SJSA1 (cell line): ENCODE results near the gene ZG16B. TPM values are rescaled to one million over a fixed set of nuclear protein-coding genes. Genes with fewer than 3 reads are reported as not detected.

Experiments used
- DNase-seq, 2 experiments: peaks; one replicate each; pipeline ENCODE4 v3.0.0-alpha.2; 2015 to 2020; ENCODE audit warnings: low spot score in 2 of 2, low read depth in 1 of 2
- H3K27ac ChIP-seq: fragments of 250-450 bp; sonication (Bioruptor Pico); 2 replicates; pipeline ENCODE4 v1.5.1; 2020; ENCODE audit warnings: mild to moderate bottlenecking, moderate library complexity
- H3K27me3 ChIP-seq: fragments of 250-450 bp; sonication (Bioruptor Pico); replicated peaks from 2 replicates; pipeline ENCODE4 v1.5.1; 2020; ENCODE audit warnings: mild to moderate bottlenecking, moderate library complexity
- H3K36me3 ChIP-seq: fragments of 250-450 bp; sonication (Bioruptor Pico); 2 replicates; pipeline ENCODE4 v1.5.1; 2020; ENCODE audit warnings: mild to moderate bottlenecking
- H3K4me1 ChIP-seq: fragments of 250-450 bp; sonication (Bioruptor Pico); replicated peaks from 2 replicates; pipeline ENCODE4 v1.6.1; 2021; ENCODE audit warnings: mild to moderate bottlenecking
- H3K4me3 ChIP-seq: fragments of 250-450 bp; sonication (Bioruptor Pico); 2 replicates; pipeline ENCODE4 v1.5.1; 2020; ENCODE audit warnings: mild to moderate bottlenecking
- H3K9me3 ChIP-seq: fragments of 250-450 bp; sonication (Bioruptor Pico); replicated peaks from 2 replicates; pipeline ENCODE4 v1.5.1; 2020; ENCODE audit warnings: mild to moderate bottlenecking
- total RNA-seq: library from RNA; depleted of rRNA; stranded (reverse); fragments of >200 nt; shearing (Covaris generic); gene quantifications from 2 replicates; pipeline ENCODE4 v1.2.3, GENCODE V29; 2014

Gene ZG16B
- total RNA-seq, 1 experiment from 2014 or later: 0.11 TPM

DNA sequence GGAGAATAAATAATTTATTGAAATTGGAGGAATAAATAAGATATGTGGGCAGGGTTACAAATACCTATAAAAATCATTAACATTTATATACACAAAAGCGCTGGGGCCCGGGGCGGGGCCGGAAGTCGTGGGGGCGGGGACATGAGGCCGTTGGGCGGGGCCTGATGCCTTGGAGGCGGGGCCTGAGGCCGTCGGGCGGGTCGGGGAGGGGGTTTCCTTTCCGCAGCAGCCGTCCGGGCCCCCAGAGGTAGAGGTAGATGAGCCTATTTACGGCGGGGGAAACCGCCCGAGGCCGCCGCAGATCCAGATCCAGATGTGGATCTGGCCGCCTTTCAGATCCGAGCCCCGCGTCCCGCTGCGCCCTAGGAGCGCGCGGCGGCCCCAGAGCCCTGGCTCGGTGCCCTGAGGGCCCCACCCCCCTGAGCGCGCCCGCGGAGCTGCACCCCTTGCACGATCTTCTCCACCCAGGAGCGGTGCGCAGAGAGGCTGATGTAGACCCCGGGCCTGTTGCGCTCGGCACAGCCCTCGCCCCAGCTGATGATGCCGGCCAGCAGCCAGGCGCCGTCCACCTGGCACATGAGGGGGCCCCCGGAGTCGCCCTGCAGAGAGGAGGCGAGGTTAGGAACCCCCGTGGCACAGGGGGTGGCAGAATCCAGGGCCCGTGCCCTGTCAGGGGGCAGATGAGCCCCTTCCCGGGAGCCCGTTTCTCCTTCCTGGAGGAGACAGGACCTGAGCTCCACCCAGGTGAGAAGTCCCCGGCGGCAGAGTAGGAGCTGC lies 22.8 kb downstream of the ZG16B start:
- Histone ChIP-seq H3K27me3 (peaks cover 10% of the 10 kb centered on the region), H3K4me3 (no peak overlapping the region), H3K4me1 (peaks cover 3% of the 10 kb centered on the region; the same call in 1 of the 2 replicates), H3K27ac (no peak overlapping the region), H3K9me3 (peaks cover 9% of the 10 kb centered on the region; the same call in 1 of the 2 replicates), H3K36me3 (no peaks in the 10 kb centered on the region)
- DNase-seq: no peak

DNA sequence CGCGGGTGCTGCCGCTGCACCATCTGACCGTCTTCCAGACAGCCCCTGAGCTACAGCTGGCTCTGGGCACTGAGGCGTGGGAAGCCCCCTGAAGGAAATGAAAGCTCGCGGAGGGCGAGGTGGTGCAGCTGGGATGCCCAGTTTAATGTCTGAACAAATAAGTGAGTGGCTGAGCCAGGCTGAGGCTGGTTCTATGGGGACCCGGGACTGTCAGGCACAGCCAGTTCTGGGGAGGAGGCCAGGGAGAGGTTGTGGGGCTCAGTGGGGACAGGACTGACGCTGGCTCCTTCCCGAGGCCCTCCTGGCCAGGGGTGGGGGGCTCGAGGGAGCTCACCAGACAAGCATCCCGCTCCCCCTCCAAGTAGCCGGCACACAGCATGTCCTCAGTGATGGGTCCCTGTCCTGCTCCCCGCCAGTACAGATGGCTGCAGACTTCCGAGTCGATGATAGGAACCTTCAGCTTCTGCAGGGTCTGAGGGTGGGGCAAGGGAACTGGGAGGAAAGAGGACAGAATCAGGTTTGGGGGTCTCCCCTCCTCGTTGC lies 23.5 kb downstream of the ZG16B start:
- H3K27me3 ChIP-seq: peaks cover 17% of the 10 kb centered on the region
- peaks cover 9% of the 10 kb centered on the region; the same call in 1 of the 2 replicates for H3K9me3 ChIP-seq
- no peak overlapping the region for H3K27ac ChIP-seq
- no peaks in the 10 kb centered on the region for H3K36me3 ChIP-seq
- DNase-seq: no peak
- peaks cover 3% of the 10 kb centered on the region; the same call in 1 of the 2 replicates for H3K4me1 ChIP-seq
- no peak overlapping the region for H3K4me3 ChIP-seq

GRCh38 chr16:2854700-2855309 lies 24.7 kb downstream of the ZG16B start:
- H3K4me3 ChIP-seq: no peak overlapping the region
- H3K27me3 ChIP-seq: peaks cover 18% of the 10 kb centered on the region
- H3K4me1 ChIP-seq: peaks cover 3% of the 10 kb centered on the region; the same call in 1 of the 2 replicates
- no peak overlapping the region for H3K27ac ChIP-seq
- no peaks in the 10 kb centered on the region for H3K36me3 ChIP-seq
- H3K9me3 ChIP-seq: peaks cover 9% of the 10 kb centered on the region; the same call in 1 of the 2 replicates
- no peak for DNase-seq

DNA sequence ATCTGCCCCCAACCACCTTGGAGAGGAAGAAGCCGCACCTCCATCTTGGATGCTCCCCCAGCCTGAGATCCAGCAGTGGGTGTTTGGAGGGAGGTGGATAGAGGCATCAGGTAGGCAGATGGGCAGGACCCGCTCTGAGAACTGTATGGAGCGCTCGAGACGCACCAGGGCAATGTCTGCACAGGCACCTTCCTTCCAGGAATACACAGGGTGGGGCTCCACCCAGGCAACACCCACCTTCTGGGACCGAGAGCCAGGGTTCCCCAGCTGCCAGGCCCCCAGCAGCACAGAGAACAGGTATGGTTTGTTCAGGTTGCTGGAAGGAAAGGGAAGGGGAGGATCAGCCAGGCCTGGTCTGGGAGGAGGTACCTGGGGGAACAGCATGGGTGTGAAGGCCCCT lies 25.4 kb downstream of the ZG16B start:
- Histone ChIP-seq H3K4me3 (no peak overlapping the region), H3K9me3 (peaks cover 9% of the 10 kb centered on the region; the same call in 1 of the 2 replicates), H3K4me1 (peaks cover 3% of the 10 kb centered on the region; the same call in 1 of the 2 replicates), H3K36me3 (no peaks in the 10 kb centered on the region), H3K27ac (no peak overlapping the region), H3K27me3 (peaks cover 18% of the 10 kb centered on the region)
- no peak for DNase-seq

DNA sequence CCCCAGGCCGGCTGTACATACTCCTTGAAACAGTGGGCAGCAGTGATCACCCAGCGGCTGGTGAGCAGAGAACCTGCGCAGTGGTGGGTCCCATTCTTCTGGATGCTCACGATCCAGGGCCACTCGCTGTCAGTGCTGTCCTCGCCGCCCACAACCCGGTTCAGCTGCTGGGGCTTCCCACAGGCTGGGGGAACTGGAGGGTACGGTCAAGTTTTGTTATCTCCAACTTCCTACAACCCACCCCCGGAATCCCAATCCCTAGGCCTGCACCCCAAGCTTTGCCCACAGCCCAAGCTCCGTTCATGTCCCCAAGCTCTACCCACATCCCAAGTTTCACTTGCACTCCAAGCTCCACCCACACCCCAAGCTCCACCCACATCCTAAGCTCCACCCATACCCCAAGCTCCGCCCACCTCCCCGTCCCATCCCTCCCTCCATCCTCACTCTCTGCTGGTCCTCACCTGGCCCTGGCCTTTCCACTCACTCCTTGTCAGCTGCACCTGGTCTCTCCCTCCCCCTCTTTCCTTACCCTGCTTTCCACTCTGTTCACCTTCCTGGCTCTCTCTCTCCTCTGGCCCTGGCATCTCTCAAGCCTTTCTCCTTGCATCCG lies 26.1 kb downstream of the ZG16B start:
- H3K27me3 ChIP-seq: peaks cover 18% of the 10 kb centered on the region
- H3K4me1 ChIP-seq: peaks cover 3% of the 10 kb centered on the region; the same call in 1 of the 2 replicates
- no peaks in the 10 kb centered on the region for H3K36me3 ChIP-seq
- no peak overlapping the region for H3K4me3 ChIP-seq
- H3K27ac ChIP-seq: no peak overlapping the region
- H3K9me3 ChIP-seq: peaks cover 12% of the 10 kb centered on the region
- DNase-seq: no peak

DNA sequence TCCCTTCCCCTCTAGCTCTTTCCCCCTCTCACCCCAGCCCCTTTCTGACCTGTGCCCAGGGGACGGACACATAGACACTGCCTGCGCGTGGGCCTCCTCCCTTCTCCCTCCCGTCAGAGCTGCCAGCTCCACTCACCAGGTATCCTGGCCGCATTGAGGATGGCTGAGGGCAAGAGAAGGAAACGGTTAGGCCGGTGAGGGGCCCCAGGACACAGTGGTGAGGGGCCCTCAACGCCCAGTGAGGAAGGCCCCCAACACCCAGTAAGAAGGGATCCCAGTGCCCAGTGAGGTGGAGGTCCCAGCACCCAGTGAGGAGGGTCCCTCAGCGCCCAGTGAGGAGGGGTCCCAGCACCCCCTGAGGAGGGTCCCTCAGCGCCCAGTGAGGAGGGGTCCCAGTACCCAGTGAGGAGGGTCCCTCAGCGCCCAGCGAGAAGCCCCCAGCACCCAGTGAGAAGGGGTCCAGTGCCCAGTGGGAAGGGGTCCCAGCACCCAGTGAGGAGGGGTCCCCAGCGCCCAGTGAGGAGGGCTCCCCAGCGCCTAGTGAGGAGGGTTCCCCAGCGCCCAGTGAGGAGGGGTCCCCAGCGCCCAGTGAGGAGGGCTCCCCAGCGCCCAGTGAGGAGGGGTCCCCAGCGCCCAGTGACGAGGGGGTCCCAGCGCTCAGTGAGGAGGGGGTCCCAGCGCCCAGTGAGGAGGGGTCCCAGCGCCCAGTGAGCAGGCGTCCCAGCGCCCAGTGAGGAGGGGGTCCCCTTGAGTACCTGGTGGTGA lies 26.8 kb downstream of the ZG16B start:
- Histone ChIP-seq H3K36me3 (no peaks in the 10 kb centered on the region), H3K4me3 (no peak overlapping the region), H3K9me3 (peaks cover 15% of the 10 kb centered on the region), H3K27me3 (peaks cover 18% of the 10 kb centered on the region), H3K27ac (no peak overlapping the region), H3K4me1 (peaks cover 3% of the 10 kb centered on the region; the same call in 1 of the 2 replicates)
- no peak for DNase-seq

DNA sequence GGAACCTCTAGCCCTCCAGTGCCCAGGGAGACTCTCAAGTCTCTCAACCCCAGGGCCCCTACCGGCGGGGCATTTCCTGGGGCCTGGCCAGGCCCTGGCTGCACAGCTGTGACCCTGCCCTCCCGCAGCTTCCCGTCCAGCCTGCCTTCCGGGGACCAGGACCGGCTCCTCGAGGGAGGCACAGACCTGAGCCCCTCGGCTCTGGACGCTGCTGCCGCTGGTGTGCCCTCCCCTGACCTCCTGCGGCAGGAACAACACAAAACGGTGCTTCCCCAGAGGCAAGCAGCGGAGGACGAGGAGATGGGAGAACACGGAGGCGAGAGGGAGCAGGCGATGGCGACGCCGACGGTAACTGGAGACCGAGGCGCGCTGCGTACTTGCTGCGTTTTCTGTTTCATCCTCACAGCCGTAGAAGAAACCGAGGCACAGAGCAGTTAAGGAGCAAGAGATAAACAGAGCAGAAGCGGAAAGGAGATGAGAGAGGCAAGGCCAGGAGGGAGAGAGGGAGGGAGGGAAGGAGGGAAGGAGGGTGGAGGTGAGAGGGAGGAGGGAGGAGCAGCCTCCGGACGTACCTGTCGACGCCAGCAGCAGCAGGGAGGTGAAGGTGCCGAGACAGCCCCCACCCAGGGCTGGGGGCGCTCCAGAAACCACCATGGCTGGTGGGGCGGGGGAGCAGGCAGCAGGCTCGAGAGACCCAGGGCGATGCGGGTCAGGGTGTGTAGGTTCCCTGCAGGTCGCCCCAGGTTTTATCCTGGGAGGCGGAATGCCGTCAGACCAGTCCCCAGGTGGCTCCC lies 27.5 kb downstream of the ZG16B start, which contains the start of gene PRSS22:
PRSS22 (minus strand) TSS at position 720 of the 794 bp plus-strand sequence; CDS start at position 654, 66 bp downstream.
- no peak within 1 kb of the TSS for H3K4me3 ChIP-seq
- DNase-seq: no peak
- no peak within 1 kb of the TSS for H3K27ac ChIP-seq

DNA sequence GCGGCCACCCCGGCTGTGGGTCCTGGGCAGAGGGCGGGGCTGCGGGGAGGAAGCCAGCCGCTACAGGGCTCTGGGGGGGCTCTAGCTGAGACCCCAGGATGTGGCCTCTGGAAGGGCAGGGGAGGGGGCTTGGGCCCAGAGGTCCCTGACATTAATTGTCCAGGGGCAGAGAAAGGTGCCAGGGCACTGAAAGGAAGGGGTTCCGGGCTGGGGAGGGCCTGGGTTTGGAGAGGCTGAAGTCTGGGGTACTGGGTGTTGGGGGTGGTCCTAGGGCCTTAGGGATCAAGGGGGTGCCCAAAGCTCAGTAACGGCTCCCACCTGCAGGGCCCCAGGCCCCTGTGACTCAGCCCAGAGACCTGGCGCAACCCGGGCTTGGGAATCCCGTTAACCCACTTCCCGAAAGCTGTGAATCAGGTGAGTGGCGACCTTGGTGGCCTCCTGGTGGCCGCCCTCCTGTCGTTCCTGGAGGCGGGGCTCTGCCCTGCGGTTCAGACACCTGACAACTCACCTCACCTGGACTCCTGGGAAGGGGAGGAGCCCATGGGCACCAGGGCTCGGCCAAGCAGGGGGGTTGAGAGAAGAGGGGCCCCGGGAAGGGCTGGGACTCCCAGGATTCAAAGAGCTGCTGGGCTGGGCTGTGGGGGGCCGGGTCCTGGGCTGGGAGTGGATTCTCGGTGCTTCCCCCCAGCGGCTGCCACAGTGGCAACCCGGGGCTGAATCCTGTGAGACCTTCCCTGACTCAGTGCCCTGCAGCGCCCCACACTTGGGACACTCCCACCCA lies 28.3 kb downstream of the ZG16B start:
- H3K9me3 ChIP-seq: peaks cover 10% of the 10 kb centered on the region
- H3K27me3 ChIP-seq: peaks cover 18% of the 10 kb centered on the region
- H3K4me1 ChIP-seq: peaks cover 3% of the 10 kb centered on the region; the same call in 1 of the 2 replicates
- no peak overlapping the region for H3K4me3 ChIP-seq
- no peak overlapping the region for H3K27ac ChIP-seq
- DNase-seq: no peak
- H3K36me3 ChIP-seq: no peaks in the 10 kb centered on the region

More for the DNA sequence above, 27.5 kb downstream of the ZG16B start, which contains the start of gene PRSS22:
- peaks cover 15% of the 10 kb centered on the region for H3K9me3 ChIP-seq
- H3K36me3 ChIP-seq: no peaks in the 10 kb centered on the region
- H3K4me1 ChIP-seq: peaks cover 3% of the 10 kb centered on the region; the same call in 1 of the 2 replicates
- peaks cover 18% of the 10 kb centered on the region for H3K27me3 ChIP-seq

DNA sequence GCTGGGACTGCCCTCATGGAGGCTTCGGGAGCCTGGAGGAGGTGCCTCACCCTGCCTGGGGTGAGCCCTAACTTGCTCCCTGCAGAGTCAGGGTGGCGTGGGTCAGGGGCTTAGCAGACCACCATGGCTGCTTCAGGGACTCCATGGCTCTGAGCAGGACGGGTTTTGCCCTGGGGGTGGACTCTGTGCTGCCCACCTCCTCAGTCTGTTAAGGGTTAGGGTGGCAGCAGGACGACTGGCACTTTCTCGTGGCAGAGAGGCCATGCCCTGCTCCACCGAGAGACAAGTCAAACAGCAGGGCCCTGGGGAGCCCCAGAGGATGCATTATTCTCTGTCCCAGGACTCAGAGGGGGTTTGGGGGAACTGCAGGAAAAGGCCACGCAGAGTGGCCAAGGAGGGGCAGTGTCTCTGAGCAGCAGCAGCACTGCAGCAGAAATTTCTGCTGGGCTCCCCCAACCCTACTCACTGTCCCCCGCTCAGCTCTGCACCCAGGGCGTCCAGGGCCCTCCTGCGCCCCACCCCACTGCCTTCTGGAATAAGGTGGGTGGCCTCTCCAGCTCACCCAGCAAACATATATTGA lies 29.7 kb downstream of the ZG16B start:
- peaks cover 18% of the 10 kb centered on the region for H3K27me3 ChIP-seq
- peaks cover 3% of the 10 kb centered on the region; the same call in 1 of the 2 replicates for H3K4me1 ChIP-seq
- no peak overlapping the region for H3K27ac ChIP-seq
- peaks cover 6% of the 10 kb centered on the region for H3K9me3 ChIP-seq
- DNase-seq: no peak
- no peaks in the 10 kb centered on the region for H3K36me3 ChIP-seq
- H3K4me3 ChIP-seq: no peak overlapping the region

GRCh38 chr16:2860826-2861567 lies 30.9 kb downstream of the ZG16B start:
- Histone ChIP-seq H3K4me1 (peaks cover 3% of the 10 kb centered on the region; the same call in 1 of the 2 replicates), H3K27ac (no peak overlapping the region), H3K9me3 (peaks cover 6% of the 10 kb centered on the region), H3K4me3 (no peak overlapping the region), H3K36me3 (no peaks in the 10 kb centered on the region), H3K27me3 (peaks cover 18% of the 10 kb centered on the region)
- DNase-seq: no peak

GRCh38 chr16:2865651-2866050 lies 35.5 kb downstream of the ZG16B start:
- Histone ChIP-seq H3K9me3 (peaks cover 6% of the 10 kb centered on the region), H3K27ac (no peak overlapping the region), H3K36me3 (no peaks in the 10 kb centered on the region), H3K4me1 (peaks cover 4% of the 10 kb centered on the region), H3K27me3 (no peaks in the 10 kb centered on the region), H3K4me3 (no peak overlapping the region)
- DNase-seq: no peak
